IMR-90 (cell line): Measurements from ENCODE around the gene RRAGC. TPM values are rescaled to one million over a fixed set of nuclear protein-coding genes. Genes with fewer than 3 reads are reported as not detected.

Experiments used
- ATAC-seq: fragments of 200-7000 bp; cut with Tn5 transposase; 2 replicates; pipeline ENCODE4 v1.9.1; 2020; ENCODE audit warnings: low read depth, mild to moderate bottlenecking, moderate library complexity
- BruUV-seq: library from RNA; stranded (reverse); fragments of 400-500 nt; replicated peaks from 2 replicates; lab custom pipeline; 2021; lab: Mats Ljungman, UMichigan
- CTCF ChIA-PET: fragments of 300-600 bp; formaldehyde crosslinking; extraction: SDS; loops from one replicate; lab custom pipeline; 2021; ENCODE audit warnings: antibody characterized with exemption; lab: Yijun Ruan, JAX
- POLR2A ChIA-PET: fragments of 300-600 bp; sonication (Branson Sonifier 250); formaldehyde crosslinking; loops from one replicate; lab custom pipeline; 2022; ENCODE audit warnings: antibody characterized with exemption; ENCODE audit not compliant: unreplicated experiment; lab: Charles Lee
- DNase-seq: peaks from one replicate; pipeline ENCODE4 v3.0.0; 2013
- H2AFZ ChIP-seq: replicated peaks from 2 replicates; pipeline ENCODE3; 2013; ENCODE audit warnings: low read length, mild to moderate bottlenecking; ENCODE audit not compliant: poor library complexity
- H2AK5ac ChIP-seq: 2 replicates; pipeline ENCODE4 v1.6.1; 2013; ENCODE audit warnings: low read depth, low read length, inconsistent platforms
- H2AK9ac ChIP-seq: replicated peaks from 2 replicates; pipeline ENCODE3; 2013; ENCODE audit warnings: mild to moderate bottlenecking, low read depth, low read length, moderate library complexity; ENCODE audit not compliant: poor library complexity
- H2BK120ac ChIP-seq: 2 replicates; pipeline ENCODE4 v1.6.1; 2013; ENCODE audit warnings: low read depth, low read length, inconsistent platforms
- H2BK15ac ChIP-seq: 3 replicates; pipeline ENCODE4 v1.6.1; 2013; ENCODE audit warnings: low read depth, low read length, inconsistent platforms
- H2BK20ac ChIP-seq: 2 replicates; pipeline ENCODE4 v1.6.1; 2013; ENCODE audit warnings: low read depth, mild to moderate bottlenecking, inconsistent platforms, low read length, moderate library complexity
- H2BK5ac ChIP-seq: 2 replicates; pipeline ENCODE4 v1.6.1; 2013; ENCODE audit warnings: mild to moderate bottlenecking, low read depth, low read length, inconsistent platforms; ENCODE audit not compliant: poor library complexity, severe bottlenecking
- H3K14ac ChIP-seq: replicated peaks from 2 replicates; pipeline ENCODE4 v1.6.1; 2013; ENCODE audit warnings: low read depth, low read length, inconsistent platforms
- H3K18ac ChIP-seq: 2 replicates; pipeline ENCODE4 v1.6.1; 2013; ENCODE audit warnings: low read depth, low read length, control low read depth
- H3K23ac ChIP-seq: 2 replicates; pipeline ENCODE4 v1.6.1; 2013; ENCODE audit warnings: low read depth, low read length, inconsistent platforms
- H3K27ac ChIP-seq: 2 replicates; pipeline ENCODE4 v1.5.1; 2013; ENCODE audit warnings: mild to moderate bottlenecking, control low read depth, low read length; ENCODE audit not compliant: insufficient read depth
- H3K27me3 ChIP-seq: 2 replicates; pipeline ENCODE4 v1.6.1; 2013; ENCODE audit warnings: low read length; ENCODE audit not compliant: control insufficient read depth, insufficient read depth
- H3K36me3 ChIP-seq: 2 replicates; pipeline ENCODE4 v1.6.1; 2013; ENCODE audit warnings: low read length, mixed read lengths; ENCODE audit not compliant: control insufficient read depth, insufficient read depth
- H3K4ac ChIP-seq: 2 replicates; pipeline ENCODE4 v1.6.1; 2013; ENCODE audit warnings: low read depth, low read length, inconsistent platforms
- H3K4me1 ChIP-seq: 2 replicates; pipeline ENCODE4 v1.6.1; 2013; ENCODE audit warnings: low read length, mixed read lengths; ENCODE audit not compliant: control insufficient read depth, insufficient read depth
- H3K4me2 ChIP-seq: 2 replicates; pipeline ENCODE4 v1.6.1; 2013; ENCODE audit warnings: low read depth, mild to moderate bottlenecking, control low read depth, low read length, moderate library complexity
- H3K4me3 ChIP-seq: 2 replicates; pipeline ENCODE4 v1.5.1; 2013; ENCODE audit warnings: low read depth, mild to moderate bottlenecking, control low read depth, low read length, moderate library complexity; ENCODE audit not compliant: insufficient read depth
- H3K56ac ChIP-seq: 2 replicates; pipeline ENCODE4 v1.6.1; 2013; ENCODE audit warnings: low read length, inconsistent platforms; ENCODE audit not compliant: insufficient read depth; ENCODE audit errors: extremely low read depth
- H3K79me1 ChIP-seq, 2 experiments: 2 replicates each; pipeline ENCODE4 v1.6.1; 2013; ENCODE audit warnings: low read length in 2 of 2, inconsistent platforms in 1 of 2, low read depth in 1 of 2
- H3K9ac ChIP-seq: 2 replicates; pipeline ENCODE4 v1.6.1; 2013; ENCODE audit warnings: low read depth, low read length, control low read depth
- H3K9me1 ChIP-seq: 2 replicates; pipeline ENCODE4 v1.6.1; 2013; ENCODE audit warnings: low read length, inconsistent platforms; ENCODE audit not compliant: insufficient read depth
- H3K9me3 ChIP-seq: 2 replicates; pipeline ENCODE4 v1.6.1; 2013; ENCODE audit warnings: low read length; ENCODE audit not compliant: control insufficient read depth, insufficient read depth
- H4K20me1 ChIP-seq: 2 replicates; pipeline ENCODE4 v1.6.1; 2013; ENCODE audit warnings: low read length, inconsistent platforms; ENCODE audit not compliant: insufficient read depth
- H4K5ac ChIP-seq: 2 replicates; pipeline ENCODE4 v1.6.1; 2013; ENCODE audit warnings: mild to moderate bottlenecking, low read depth, low read length, control low read depth
- H4K8ac ChIP-seq, 2 experiments: 2 replicates each; pipeline ENCODE4 v1.6.1; 2013; ENCODE audit warnings: low read depth in 2 of 2, low read length in 2 of 2, control low read depth in 1 of 2, inconsistent platforms in 1 of 2
- H4K91ac ChIP-seq: 2 replicates; pipeline ENCODE4 v1.6.1; 2013; ENCODE audit warnings: low read depth, low read length, inconsistent platforms; ENCODE audit not compliant: insufficient read depth
- BHLHE40 ChIP-seq: fragments of 150-350 bp; IDR thresholded peaks from 2 replicates; pipeline ENCODE4 v1.6.1; 2016; ENCODE audit warnings: mild to moderate bottlenecking, low read depth, low read length
- CEBPB ChIP-seq: IDR thresholded peaks from 2 replicates; pipeline ENCODE4 v1.6.1; 2012; ENCODE audit warnings: low read depth, low read length, improper control_type of control experiment
- CHD1 ChIP-seq: IDR thresholded peaks from 2 replicates; pipeline ENCODE4 v1.6.1; 2012; ENCODE audit warnings: low read depth, low read length, improper control_type of control experiment
- MAFK ChIP-seq: IDR thresholded peaks from 2 replicates; pipeline ENCODE4 v1.6.1; 2012; ENCODE audit warnings: low read depth, low read length, improper control_type of control experiment
- MAZ ChIP-seq: IDR thresholded peaks from 2 replicates; pipeline ENCODE4 v1.6.1; 2012; ENCODE audit warnings: low read depth, mild to moderate bottlenecking, low read length, improper control_type of control experiment, moderate library complexity, borderline replicate concordance
- MXI1 ChIP-seq: IDR thresholded peaks from 2 replicates; pipeline ENCODE4 v1.6.1; 2012; ENCODE audit warnings: low read depth, mild to moderate bottlenecking, low read length, moderate library complexity, borderline replicate concordance
- RAD21 ChIP-seq: IDR thresholded peaks from 2 replicates; pipeline ENCODE4 v1.6.1; 2012; ENCODE audit warnings: low read length, improper control_type of control experiment
- RFX5 ChIP-seq: IDR thresholded peaks from 2 replicates; pipeline ENCODE4 v1.8.0; 2012; ENCODE audit warnings: low read depth, mild to moderate bottlenecking, low read length, moderate library complexity
- SMC3 ChIP-seq: fragments of 150-350 bp; IDR thresholded peaks from 2 replicates; pipeline ENCODE4 v1.6.1; 2016; ENCODE audit warnings: low read depth, mild to moderate bottlenecking, antibody characterized with exemption, low read length, moderate library complexity
- WGBS, 2 experiments: methylation state at CpG; one replicate each; pipeline versions ENCODE4 v1.1.5 to v1.1.7; 2013; ENCODE audit warnings: missing lambda C conversion rate in 2 of 2; ENCODE audit not compliant: insufficient read length in 1 of 2; ENCODE audit errors: extremely low coverage in 2 of 2; 5-methylcytosine and 5-hydroxymethylcytosine counted together
- dilution Hi-C: fragments of 300-500 bp; cut with HindIII; formaldehyde crosslinking; loops from one replicate; pipeline ENCODE4 v1.14.3; 2018; ENCODE audit warnings: low sequenced_read_pairs; ENCODE audit not compliant: unreplicated experiment
- in situ Hi-C: fragments of 300-500 bp; cut with MboI; formaldehyde crosslinking; loops from 3 replicates; pipeline ENCODE4 v1.14.3; 2019; ENCODE audit warnings: low sequenced_read_pairs, inconsistent platforms, mixed read lengths
- intact Hi-C: fragments of 100-400 bp; cut with micrococcal nuclease; formaldehyde crosslinking; loops from 2 replicates; pipeline ENCODE4 v1.10.0; 2022
- polyA plus RNA-seq, 3 experiments: library from polyadenylated mRNA; depleted of rRNA; stranded (reverse); fragments of >200 nt; gene quantifications; 2 replicates each; pipeline ENCODE4 v1.2.3, GENCODE V29; 2012; ENCODE audit warnings: low replicate concordance in 1 of 3
- total RNA-seq: library from RNA; depleted of rRNA; stranded (reverse); fragments of >200 nt; gene quantifications from 2 replicates; pipeline ENCODE4 v1.2.3, GENCODE V29; 2012

RRAGC gene
- total and polyA plus RNA-seq, 2 of the 4 experiments (the other 2 are of a cell fraction): 7.2 to 12.2 TPM

DNA sequence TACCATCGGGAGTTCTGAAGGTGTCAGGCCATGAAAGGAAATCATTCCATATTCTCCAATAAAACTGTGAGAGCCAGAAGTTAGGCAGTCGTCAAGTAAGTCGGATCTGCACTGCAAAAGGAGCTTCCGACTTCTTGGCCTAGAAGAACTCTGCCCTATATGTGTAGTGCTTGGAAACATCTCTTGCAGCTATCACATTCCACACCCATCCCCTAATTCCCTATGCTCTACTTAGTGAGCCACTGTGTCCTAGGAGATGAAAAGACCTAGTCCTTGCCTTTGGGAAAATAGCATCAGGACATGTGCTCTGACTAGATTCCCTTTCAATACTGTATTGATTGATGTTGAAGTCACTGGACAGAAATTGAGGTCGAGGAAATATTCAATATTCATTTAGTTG lies 30.0 kb upstream of the RRAGC start:
- Histone ChIP-seq H3K56ac (no peak overlapping the region), H3K23ac (no peak overlapping the region), H4K91ac (no peak overlapping the region), H3K36me3 (no peaks in the 10 kb centered on the region), H3K14ac (no peak overlapping the region), H3K27ac (no peak overlapping the region), H2AK9ac (no peak overlapping the region), H2BK20ac (no peak overlapping the region), H4K20me1 (no peaks in the 10 kb centered on the region), H3K4ac (no peak overlapping the region), H2BK5ac (no peak overlapping the region), H3K4me1 (no peaks in the 10 kb centered on the region), H3K18ac (no peak overlapping the region), H2AFZ (no peak overlapping the region), H2AK5ac (no peak overlapping the region), H2BK120ac (no peak overlapping the region), H3K9me3 (no peaks in the 10 kb centered on the region), H3K9ac (no peak overlapping the region), H3K4me2 (no peak overlapping the region), H2BK15ac (no peak overlapping the region), H3K79me1 (no peaks in the 10 kb centered on the region), H3K4me3 (no peak overlapping the region), H3K9me1 (no peaks in the 10 kb centered on the region), H3K27me3 (no peaks in the 10 kb centered on the region), H4K5ac (no peak overlapping the region), H4K8ac (no peak overlapping the region)
- WGBS, 2 experiments: no CpG with 5 or more reads among the region's 5 CpGs
- DNase-seq (no peak), ATAC-seq (no peak)
- TF ChIP-seq BHLHE40: no peak
- TF ChIP-seq SMC3: no peak
- TF ChIP-seq MAZ: no peak
- no peak for TF ChIP-seq CHD1
- TF ChIP-seq MXI1: no peak
- no peak for TF ChIP-seq RAD21
- TF ChIP-seq RFX5: no peak
- TF ChIP-seq MAFK: no peak
- no peak for TF ChIP-seq CEBPB
- in situ Hi-C loops (no loop called here), dilution Hi-C loops (no loop called here), intact Hi-C loops (no loop called here)
- CTCF ChIA-PET: interaction anchor here (0.9 kb wide), 1 partner anchor 11 kb away, joined by 3 read pairs; no protein-coding TSS in a partner anchor
- POLR2A ChIA-PET: no interaction called here
- no TSS peak for BruUV-seq
